GM18907 (cell line): Measurements from ENCODE around the gene OXNAD1.
A peak's percentile ranks its signal among the peaks of the same experiment; 100 is the strongest.
"Not testable (repeated sequence)": the region's sequence is repeated elsewhere in the genome, so short reads cannot be mapped to it uniquely, and the experiment has no call there.

ENCODE experiments used
- ATAC-seq: cut with Tn5 transposase; IDR thresholded peaks from one replicate; pipeline ENCODE4 v1.9.1; 2021; ENCODE audit warnings: mild to moderate bottlenecking, moderate library complexity; ENCODE audit not compliant: unreplicated experiment

OXNAD1 gene

DNA sequence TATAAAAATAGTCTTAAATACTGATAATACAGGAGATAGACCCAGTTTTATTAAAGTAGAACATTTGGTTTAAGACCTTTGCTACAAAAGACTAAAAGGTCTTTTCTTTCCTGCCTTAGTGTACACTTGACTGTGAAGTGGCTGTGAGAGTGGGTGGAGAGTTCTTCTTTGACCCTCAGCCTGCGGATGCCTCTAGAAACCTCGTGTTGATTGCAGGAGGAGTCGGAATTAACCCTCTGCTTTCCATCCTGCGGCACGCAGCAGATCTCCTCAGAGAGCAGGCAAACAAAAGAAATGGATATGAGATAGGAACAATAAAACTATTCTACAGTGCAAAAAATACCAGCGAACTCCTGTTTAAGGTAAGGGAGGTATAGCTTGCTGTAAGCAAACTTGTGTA is 36.5 kb downstream of the OXNAD1 start:
- no peak for ATAC-seq

DNA sequence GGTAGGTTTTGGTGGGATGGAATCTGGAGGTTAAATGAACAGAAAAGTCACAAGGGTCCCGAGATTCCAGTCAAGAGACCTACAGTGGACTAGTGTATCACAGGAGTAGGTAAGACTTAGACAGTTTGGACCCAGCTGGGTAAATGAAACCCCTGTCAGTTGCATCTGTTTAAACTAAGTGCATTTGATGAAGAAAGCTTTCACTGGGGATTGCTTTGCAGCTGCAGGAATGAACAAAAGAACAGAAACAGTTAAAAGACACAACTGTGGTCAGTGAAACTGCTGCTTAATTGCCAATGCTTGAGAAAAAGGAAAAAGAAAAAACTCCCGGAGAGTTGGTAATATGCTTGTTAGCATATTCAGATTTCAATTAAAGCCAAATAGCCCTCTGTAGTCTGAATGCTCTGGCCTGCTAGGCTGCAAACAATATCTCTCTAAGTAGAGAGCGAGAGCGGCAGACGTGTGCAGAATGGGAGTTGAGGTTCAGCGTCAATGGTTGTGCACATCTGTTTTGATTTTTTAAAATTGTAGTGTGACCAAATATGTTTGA is 37.1 kb downstream of the OXNAD1 start:
- no peak for ATAC-seq

GRCh38 chr3:16303037-16303575 is 38.1 kb downstream of the OXNAD1 start:
- ATAC-seq = no peak

GRCh38 chr3:16304061-16305010 is 39.3 kb downstream of the OXNAD1 start:
- ATAC-seq = no peak

GRCh38 chr3:16305111-16305541 is 40.1 kb downstream of the OXNAD1 start:
- ATAC-seq = no peak

- no peak for ATAC-seq
Observed at GRCh38 chr3:16307832-16308531, 43.0 kb downstream of the OXNAD1 start.

DNA sequence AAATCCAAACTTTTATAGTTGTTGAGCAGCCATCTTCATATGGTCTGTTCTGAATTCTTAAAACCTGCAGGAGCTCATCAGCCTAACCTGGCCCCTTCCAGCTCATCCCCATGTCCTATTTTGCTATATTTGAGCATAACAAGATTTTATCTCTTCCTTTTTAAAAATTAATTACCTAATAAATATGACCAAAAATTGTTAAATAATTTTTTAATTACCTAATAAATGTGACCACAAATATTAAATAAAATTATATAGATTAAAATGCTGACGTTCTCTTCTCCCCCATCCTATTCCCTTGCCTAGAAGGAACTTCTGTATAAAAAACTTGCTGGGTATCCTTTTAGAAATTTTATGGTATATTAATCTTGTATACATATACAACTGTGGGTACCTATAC is 43.7 kb downstream of the OXNAD1 start:
- ATAC-seq = no peak

DNA sequence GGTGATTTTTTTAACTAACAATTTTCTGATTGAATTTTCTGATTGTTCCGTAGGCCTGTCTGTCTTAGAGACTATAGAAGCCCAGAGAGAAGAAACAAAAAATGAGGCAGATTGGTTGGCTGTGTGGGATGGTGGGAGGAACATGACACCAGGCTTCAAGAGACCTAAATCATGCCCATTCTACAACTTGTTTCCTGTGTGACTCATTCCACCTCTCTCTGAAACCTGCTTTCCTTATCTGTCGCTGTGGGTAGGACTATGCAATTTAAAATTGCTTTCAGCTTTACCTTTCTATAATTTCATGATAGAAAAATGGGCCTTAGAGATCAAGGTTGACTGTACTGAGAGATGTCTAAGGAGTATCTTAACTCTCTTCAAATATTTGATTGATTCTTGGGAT is 44.5 kb downstream of the OXNAD1 start:
- ATAC-seq = peak; percentile 82

GRCh38 chr3:16310486-16310885 is 45.5 kb downstream of the OXNAD1 start:
- ATAC-seq = not testable (repeated sequence)

DNA sequence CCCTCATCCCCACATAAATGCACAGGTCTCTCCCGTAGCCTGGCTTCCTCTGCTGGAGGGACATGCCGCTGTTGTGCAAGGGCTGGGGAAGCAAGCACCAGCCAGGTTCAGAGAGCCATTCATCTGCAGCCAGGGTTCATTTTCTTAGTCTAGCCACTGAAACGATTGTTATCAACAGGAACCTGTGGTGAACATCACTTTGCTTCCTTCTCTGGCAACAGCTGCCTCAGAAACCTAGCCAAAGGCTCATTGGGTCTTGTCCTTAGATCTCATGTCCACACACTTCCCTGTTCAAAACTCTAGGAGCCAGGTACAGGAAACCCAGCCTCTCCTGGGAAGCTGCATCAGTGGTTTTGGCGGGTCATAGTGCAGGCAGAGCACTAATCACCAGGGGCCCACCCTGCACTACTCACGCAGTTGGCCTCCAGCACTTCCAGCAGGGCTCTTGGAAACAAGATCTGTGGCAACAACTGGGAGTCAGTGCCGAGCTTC is 47.0 kb downstream of the OXNAD1 start:
- peak; percentile 74 for ATAC-seq

DNA sequence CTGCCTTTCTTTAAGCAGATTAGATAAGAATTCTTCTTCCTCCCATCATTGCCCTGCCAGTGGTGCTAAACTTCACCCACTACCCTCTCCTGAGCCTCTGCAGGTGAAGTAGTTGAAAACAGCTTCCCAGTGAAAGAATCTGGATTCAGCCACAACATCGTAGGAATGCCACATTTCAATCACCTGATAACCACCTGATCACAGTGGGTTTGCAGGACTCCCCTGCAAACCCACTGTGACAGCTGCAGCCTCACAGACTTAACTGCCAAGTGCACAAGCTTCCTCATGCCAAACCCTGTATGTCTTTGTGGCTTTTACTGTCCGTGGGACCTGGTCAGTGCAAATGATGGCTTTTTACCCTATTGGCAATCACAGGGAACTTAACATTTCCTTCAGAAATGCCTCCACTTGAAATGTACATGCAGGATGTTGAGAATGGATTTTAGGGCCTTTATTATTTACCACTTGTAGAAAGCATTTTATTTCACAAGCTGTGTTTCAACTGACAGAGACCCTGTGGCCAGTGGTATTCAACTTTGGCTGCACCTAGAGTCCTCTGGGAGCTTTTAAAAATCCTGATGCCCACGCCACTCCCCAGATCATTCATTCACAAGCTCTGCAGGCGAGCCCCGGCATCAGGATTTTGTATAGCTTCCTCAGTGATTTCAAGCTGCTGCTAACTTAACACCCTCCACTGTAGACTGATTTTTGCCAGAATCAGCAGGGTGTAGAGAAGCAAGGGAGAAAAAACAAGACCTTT is 49.1 kb downstream of the OXNAD1 start:
- no peak for ATAC-seq

- ATAC-seq = no peak
Observed at GRCh38 chr3:16315623-16316022, 50.6 kb downstream of the OXNAD1 start.

DNA sequence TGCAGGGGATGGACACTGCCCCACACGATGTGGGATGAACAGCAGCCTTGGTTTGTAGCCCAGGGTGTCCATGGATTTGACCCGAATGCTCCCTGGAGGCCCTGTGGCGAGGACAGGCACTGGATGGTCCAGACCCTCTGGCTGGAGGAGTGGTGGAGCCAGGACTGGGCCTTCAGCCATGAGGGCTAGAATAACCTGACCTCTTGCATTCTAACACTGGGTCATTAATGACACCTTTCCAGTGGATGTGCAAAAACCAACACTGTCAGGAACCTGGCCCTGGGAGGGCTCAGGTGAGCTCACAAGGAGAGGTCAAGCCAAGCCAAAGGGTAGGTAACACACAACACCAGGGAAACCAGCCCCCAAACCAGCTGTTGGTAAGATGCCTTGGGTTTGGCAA is 51.4 kb downstream of the OXNAD1 start:
- ATAC-seq = no peak

DNA sequence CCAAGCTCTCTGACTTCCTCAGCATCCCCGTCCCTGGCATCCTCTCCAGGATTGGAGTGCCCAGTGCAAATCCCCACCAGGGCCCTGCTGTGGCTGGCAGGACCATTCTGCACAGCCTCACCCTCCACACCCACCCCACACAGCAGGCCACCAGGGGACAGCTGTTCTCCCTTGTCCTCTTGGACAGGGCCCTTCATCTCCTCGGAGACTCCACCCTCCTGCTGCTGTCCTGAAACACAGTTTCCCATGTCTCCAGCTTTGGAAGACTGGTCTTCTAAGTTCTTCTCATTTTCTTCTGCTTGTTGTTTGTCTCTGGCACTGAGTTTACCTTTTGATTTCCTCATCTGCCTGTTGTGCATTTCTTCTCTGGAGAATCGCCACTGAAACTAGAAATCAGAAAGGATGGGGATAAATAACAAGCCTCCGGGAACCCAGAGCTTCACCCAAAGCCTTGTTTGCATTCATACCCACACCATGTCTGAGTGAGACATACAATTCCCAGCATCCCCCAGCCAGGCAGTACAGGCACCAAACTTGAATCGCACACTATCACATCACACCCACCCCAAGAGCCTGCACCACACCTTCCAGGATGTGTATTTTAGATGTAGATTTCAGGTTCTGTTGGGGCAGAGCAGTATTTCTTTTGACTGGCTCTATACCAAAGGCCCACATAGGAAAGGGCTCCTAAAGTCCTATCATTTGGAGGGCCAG is 52.0 kb downstream of the OXNAD1 start:
- ATAC-seq = no peak

GRCh38 chr3:16317561-16317945 is 52.5 kb downstream of the OXNAD1 start:
- no peak for ATAC-seq

GRCh38 chr3:16318176-16318575 is 53.2 kb downstream of the OXNAD1 start:
- no peak for ATAC-seq

DNA sequence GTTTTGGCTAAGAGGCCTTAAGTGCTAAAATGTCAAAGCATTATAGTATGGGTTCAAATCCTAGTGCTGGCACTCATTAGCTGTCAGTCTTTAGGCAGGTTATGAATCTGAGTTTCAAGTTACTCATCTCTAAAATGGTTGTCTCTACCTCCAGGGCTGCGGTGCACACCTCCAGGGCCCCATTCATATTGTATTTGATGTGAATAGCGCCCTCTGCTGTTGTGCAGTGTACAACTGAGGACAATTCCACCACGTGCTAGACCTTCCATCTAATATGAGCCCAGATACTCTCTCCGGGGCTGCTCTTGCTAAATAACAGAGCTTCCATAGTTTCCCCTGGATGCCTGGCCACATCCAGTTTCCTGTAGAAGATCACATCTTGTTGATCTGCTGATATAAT is 54.3 kb downstream of the OXNAD1 start:
- ATAC-seq = no peak

DNA sequence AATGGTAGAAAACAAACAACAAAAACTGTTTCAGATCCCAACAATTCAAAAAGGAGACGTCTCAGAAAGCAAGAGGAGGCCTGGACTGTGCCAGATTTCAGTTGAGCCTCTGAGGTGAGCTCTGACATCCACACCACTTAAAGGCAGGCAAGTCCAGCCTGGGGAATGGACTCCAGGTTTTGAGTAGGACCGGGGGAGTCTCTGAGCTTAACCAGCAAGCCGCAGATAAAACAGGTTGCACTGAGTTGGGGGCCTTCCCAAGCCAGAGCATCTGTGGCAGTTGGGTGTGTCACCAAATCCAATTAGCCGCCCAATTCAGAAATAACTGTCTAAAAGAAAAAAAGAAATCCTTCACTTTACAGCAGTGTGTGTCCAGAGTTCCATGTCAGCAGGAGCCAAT is 54.7 kb downstream of the OXNAD1 start:
- no peak for ATAC-seq

- ATAC-seq = no peak
Observed at GRCh38 chr3:16320711-16321110, 55.7 kb downstream of the OXNAD1 start.

DNA sequence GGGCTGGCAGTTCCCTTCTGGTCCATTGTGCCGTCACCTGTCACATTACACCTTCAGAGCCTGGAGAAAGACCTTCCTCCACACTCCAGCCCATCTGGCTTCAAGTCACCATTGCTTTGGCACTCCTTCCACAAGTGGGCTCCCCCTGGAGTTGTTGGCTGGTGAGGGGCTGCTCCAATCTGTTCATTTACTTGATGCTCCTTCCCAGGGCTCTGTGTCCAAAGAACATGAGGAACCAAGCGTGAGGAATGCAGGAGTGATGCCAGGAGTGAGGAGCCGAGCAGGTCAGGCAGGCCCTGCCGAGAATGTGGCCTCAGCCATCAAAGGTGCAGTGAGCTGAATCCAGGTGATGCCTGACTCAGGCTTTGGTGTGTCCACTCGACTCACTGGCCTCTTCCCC is 57.2 kb downstream of the OXNAD1 start:
- no peak for ATAC-seq
